WTC11 (cell line): ENCODE data around the gene IRF4.

Experiments
- CTCF ChIP-seq: fragments of 200-600 bp; IDR thresholded peaks from 2 replicates; pipeline ENCODE4 v1.8.0; 2022; ENCODE audit warnings: antibody characterized with exemption
- KAT7 ChIP-seq: sonication (generic); formaldehyde crosslinking; IDR thresholded peaks from 2 replicates; pipeline ENCODE4 v1.8.1; 2023; ENCODE audit warnings: missing genetic modification reagents, mild to moderate bottlenecking, borderline replicate concordance
- NFYB ChIP-seq: sonication (generic); formaldehyde crosslinking; conservative IDR thresholded peaks from 2 replicates; pipeline ENCODE4 v1.8.0; 2022; ENCODE audit warnings: low read depth, missing genetic modification reagents
- NR2C2 ChIP-seq: sonication (generic); formaldehyde crosslinking; IDR thresholded peaks from 2 replicates; pipeline ENCODE4 v1.8.0; 2022; ENCODE audit warnings: mild to moderate bottlenecking, missing genetic modification reagents
- RELA ChIP-seq: sonication (generic); formaldehyde crosslinking; IDR thresholded peaks from 2 replicates; pipeline ENCODE4 v1.8.1; 2022; ENCODE audit warnings: missing genetic modification reagents, mild to moderate bottlenecking, borderline replicate concordance
- ZBTB21 ChIP-seq: sonication (generic); formaldehyde crosslinking; IDR thresholded peaks from 2 replicates; pipeline ENCODE4 v1.8.1; 2023; ENCODE audit warnings: mild to moderate bottlenecking, missing genetic modification reagents, borderline replicate concordance
- ZNF138 ChIP-seq: sonication (generic); formaldehyde crosslinking; conservative IDR thresholded peaks from 2 replicates; pipeline ENCODE4 v1.8.1; 2022; ENCODE audit warnings: mild to moderate bottlenecking, moderate library complexity, missing genetic modification reagents
- TF ChIP-seq, protein P1 (sequence below): sonication (generic); formaldehyde crosslinking; IDR thresholded peaks from 2 replicates; pipeline ENCODE4 v1.8.0; 2022; ENCODE audit warnings: mild to moderate bottlenecking, missing genetic modification reagents

DNA sequence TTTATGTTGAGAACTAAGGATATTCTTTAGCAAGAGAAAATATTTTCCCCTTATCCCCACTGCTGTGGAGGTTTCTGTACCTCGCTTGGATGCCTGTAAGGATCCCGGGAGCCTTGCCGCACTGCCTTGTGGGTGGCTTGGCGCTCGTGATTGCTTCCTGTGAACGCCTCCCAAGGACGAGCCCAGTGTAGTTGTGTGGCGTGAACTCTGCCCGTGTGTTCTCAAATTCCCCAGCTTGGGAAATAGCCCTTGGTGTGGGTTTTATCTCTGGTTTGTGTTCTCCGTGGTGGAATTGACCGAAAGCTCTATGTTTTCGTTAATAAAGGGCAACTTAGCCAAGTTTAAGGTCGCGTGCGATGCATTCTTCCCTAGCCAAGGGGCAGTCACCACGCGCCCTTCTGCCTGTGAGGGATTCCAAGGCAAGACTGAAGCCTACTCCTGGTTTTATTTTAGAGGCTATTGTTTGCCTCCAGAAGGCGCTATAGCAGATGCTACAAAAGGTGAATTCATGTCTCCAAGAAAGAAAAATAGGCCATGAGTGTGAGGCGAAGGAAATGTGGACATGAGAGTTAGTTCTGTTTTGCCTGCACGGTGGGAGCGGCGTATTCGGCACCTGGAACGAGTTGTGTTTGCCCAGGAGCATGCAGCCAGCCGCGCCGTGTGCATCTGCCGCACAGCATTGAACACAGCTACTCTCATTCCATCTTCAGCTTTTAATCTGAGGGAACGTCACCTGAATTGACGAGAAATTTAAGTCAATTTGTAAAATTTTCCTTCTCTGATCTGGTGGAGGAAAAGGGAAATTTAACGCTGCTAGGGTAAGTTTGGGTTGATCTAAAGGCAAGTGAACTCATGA lies 40.3 kb upstream of the IRF4 start:
- TF ChIP-seq CTCF (no peak), ZNF138 (CRISPR knock-in tag) (no peak), NR2C2 (CRISPR knock-in tag) (no peak), NFYB (no peak), KAT7 (CRISPR knock-in tag) (no peak), ZBTB21 (CRISPR knock-in tag) (no peak), RELA (CRISPR knock-in tag) (no peak)
- TF ChIP-seq, protein P1, sequence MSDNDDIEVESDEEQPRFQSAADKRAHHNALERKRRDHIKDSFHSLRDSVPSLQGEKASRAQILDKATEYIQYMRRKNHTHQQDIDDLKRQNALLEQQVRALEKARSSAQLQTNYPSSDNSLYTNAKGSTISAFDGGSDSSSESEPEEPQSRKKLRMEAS (CRISPR knock-in tag): no peak
